T-helper 9 cell (primary cell): ENCODE results near the gene RAI2.
"Not testable (repeated sequence)": the region's sequence is repeated elsewhere in the genome, so short reads cannot be mapped to it uniquely, and the experiment has no call there.

Experiments used
- DNase-seq: peaks from one replicate; pipeline ENCODE4 v3.0.0-alpha.2; 2020

The RAI2 gene

DNA sequence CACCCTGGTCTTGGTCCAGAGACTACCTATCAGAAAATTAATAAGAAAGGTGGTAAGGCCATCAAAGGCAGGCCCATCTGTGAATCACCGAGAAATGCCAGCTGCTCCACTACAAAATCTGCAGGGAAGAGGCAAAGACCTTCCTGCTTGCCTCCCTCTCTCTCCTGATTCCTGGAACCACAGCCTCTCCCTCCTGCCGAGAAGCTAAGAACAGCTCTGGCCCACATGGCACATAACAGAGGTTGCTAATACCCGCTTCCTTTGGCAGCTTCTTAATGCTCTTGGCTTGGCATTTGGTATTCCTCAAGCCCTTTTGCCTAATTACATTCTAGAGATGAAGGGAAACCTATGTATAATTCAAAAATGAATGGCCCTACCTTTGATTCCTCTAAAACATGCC lies 32.9 kb downstream of the RAI2 start:
- DNase-seq: no peak

DNA sequence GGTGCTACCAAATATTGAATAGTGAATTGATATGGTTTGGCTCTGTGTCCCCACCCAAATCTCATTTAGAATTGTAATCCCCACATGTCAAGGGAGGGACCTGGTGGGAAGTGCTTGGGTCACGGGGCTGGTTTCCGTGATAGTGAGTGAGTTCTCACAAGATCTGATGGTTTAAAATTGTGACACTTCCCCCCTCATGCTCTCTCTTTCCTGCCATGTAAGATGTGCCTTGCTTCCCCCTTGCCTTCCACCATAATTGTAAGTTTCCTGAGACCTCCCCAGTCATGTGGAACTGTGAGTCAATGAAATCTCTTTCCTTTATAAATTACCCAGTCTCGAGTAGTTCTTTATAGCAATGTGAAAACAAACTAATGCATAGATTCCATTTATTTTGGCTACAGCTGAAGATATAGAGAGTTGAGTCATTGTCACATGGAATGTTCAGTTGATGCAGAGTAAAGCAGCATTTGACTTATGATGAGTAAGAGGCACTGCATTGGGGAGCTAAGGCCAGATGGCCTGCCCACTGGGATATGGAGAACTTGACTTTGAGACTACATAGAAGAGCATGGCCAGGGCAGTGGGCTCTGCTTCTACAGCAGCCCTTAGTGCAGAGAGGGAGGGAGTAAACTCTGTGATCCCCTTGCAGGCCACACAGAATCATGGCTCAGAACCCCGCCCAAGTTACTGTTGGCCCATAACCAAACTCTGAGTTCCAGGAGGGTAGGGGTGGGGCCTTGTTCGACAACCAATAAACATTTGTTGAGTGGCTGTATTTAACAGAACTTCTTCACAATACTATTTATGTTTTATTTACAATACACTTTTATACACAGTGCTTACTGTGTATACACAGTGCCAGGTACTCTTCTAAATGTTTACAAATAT lies 34.2 kb downstream of the RAI2 start:
- DNase-seq: no peak

DNA sequence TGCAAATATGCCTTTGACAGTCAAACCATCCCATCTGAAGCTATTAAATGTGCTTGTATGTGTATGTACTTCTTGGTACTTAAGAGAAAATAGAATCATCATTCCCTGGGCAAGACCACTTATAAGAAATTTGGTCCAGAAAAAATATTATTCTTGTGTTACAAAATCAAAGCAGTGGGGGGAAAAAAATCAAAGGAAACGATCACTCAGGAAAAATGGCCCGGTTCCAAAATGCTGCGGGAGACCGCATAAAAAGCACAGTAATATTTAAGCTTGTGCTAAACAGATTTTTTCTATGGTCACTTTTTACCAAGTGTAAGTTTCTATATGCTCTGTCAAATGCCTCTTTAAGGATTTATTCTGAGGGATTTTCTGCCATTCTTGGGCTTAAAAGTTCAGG lies 36.1 kb downstream of the RAI2 start:
- no peak for DNase-seq

DNA sequence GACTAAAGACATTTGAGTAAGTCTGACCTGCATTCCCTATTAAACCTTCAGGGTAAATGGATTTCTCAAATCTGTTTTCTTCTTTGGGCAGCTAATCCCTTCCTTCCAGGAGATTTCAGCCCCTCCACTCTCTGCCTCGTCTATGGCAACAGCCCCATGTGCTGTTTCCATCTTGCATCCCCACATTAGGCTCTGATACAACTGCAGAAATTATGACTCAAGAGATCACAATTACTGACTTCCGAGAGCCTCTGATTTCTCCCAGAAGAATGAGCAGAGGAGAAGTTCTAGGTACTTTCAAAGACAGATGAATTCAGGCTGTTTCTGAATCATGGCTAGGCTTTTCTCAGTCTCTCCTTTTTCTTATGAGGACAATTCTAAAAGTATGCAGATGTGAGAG lies 38.7 kb downstream of the RAI2 start:
- no peak for DNase-seq

DNA sequence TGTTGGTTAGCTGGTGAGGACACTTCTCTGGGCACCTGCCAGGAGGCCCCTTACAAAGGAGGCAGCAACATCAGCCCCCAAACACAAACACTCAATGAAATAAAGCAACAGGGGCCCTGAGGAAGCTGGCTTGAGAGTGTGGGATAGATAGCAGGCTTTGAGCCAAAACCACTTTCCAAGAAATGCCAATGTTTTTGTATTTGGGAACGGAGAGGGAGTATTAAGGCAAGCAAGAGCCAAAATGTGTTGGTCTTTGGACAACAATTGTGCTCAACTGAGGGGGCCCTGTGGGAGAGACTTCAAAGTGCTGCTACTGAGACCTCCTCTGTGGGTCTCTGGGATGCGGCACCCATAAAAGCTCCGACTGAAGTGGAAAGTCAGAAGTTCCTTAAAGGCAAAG lies 41.0 kb downstream of the RAI2 start:
- no peak for DNase-seq

DNA sequence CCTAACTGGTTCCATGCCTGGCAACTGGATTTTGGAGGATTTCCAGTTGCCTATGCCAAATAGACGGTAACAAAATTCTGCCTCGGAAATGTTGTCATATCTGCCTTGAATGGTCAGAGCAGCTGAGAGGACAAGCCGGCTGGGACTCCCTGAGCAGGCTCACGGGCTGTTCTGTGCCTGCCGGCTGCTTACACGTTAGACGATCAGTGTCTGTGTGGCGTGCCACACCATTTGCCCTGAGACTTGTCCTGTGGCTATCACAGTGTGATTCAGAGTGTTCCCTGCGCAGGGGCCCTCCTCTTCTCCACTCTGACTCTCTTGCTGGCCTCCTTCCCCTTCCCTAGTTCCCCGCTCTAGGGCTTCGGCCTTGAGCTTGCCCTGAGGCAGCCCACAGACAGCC lies 42.4 kb downstream of the RAI2 start:
- DNase-seq: no peak

DNA sequence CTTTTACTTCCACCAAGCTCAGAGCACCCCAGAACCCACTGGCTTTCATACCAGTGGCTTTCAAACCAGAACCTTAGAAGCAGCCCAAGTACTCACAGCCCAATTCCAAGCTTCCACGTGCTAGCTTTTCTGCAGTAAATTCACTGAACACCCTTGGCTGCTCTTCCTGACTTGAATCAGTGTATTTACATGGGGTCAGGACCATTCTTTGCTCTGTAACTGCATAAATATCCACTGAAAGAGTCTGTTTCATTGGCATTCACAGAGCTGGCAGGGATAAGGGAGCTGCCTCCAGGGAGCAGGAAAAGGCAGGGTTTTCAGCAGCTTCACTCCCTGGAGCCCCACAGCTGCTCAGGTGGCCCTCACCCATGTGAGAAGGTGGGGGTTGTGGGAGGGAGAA lies 43.8 kb downstream of the RAI2 start:
- DNase-seq: no peak

DNA sequence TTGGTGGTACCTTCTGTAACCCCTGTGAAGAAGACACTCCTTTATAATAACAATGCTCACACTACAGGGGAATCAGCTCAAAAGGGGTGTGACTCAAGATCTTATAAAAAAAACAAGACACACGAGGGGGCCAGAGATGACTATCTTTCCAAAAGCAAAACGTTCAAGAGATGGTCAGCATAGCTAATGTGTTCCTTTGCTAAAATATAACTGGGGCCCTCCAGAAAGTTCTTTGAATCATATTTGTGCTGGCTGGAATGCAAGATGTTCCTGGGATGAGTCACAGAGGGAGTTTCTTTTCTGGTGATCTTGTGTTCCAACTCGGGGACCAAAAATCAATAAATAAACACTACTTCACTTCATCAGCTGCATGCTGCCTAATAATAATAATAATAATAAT lies 46.5 kb downstream of the RAI2 start:
- DNase-seq: no peak

- DNase-seq: no peak
These were observed 47.0 kb downstream of the RAI2 start for GRCh38 chrX:17814059-17814458.

DNA sequence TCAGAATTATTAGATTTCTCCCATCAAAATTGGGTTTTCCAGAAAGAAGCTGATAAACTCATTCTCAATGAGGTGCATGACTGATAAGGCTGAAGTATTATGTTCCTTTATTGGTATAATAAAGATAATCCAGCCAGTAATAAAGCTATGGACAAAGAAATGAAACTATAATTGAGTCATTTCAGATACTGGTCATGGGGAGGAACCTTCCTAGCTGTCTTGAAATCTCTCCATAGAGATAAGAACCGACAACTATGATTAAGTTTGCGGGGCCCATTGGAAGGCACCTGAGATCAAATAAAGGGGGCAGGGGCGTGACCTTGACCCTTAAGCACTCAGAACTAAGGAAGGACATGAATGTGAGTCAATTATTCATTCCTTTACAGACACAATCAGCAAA lies 47.8 kb downstream of the RAI2 start:
- DNase-seq: no peak

GRCh38 chrX:17812763-17813162 lies 48.3 kb downstream of the RAI2 start:
- DNase-seq: no peak

DNA sequence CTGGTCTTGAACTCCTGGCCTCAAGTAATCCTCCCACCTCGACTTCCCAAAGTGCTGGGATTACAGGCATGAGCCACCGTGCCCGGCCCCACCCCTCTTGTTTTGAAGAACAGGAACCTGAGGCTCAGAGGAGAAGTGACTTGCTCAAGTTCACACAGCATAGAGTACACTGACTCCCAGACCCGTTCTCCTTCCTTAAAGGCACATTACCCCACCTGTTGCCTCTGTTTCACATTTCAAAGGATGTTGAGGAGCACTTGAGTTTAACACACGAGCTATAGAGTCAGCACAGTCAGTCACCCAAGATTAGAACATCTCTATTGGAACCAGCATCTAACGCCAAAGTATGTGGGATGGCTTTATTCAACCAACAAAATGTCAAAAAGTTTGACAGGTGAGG lies 51.1 kb downstream of the RAI2 start:
- no peak for DNase-seq

GRCh38 chrX:17809273-17809672 lies 51.8 kb downstream of the RAI2 start:
- DNase-seq: no peak

GRCh38 chrX:17805120-17805519 lies 56.0 kb downstream of the RAI2 start:
- no peak for DNase-seq

DNA sequence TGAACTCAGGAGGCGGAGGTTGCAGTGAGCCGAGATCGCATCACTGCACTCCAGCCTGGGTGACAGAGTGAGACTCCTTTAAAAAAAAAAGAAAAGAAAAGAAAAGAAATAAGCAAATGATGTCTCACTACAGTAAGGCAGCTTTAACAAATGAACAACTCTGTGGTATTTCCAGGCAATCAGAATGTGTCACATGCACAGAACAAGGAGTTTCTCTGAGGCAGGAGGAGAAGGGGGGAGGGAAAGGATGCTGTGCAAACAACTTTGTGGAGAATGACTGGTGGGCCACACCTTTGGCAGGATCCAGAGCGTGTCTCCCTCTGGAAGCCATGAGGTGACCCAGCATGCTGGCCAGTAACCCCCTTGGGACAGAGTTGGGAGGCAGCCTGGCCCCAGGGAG lies 57.6 kb downstream of the RAI2 start:
- DNase-seq: no peak

DNA sequence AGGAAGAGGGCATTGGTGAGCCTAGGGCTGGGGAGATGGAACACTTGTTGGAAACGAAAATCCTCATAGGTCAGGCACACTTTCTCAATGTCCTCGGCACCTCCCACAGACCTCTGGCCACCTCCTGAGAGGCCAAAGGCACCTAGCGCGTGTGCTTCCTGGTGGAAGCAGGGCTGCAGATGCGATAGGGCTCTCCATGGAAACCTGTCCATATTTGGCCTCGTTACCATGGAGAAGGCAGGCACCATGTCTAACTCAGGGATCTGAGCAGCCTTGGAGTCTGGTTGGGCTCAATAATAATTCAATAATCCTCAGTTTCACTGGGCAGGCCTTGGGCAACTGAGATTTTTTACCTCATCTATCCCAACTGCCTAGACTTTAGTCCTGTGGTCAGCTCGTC lies 58.3 kb downstream of the RAI2 start:
- no peak for DNase-seq

DNA sequence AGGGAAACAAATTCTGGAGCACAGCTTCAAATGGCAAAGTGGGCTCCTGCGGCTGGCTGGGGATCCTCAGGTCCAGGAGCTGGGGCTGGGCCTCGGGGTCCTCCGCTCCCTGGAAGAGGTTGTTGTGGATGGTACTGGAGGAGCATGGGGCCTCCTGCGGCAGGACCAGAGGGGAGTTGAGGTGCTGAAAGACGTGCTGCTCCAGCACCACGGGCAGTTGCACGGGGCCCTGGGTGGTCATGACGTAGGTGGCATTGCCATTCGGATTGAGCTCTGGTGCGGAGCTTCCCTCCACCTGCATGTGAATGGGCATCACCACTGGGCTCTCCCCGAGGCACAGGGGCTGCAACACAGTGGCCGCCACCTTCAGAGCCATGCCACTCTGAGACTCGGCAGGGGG lies 59.7 kb downstream of the RAI2 start:
- DNase-seq: no peak

DNA sequence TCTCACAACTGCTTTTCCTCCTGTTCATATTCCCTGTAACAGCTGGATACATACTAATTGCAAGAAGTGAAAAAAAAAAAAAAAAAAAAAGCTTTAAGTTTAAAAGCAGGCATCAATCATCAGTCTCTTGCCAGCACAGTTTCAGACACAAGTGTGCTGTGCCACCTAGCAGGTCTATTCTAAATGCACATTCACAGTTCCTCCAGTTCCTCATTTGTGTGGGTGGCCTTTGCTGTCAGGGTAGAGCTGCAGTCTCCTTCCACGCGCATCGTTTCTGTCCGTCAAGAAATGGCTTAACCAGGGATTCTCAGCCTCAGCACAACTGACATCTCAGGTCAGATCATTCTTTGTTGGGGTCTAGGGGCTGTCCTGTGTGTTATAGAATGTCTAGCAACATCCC lies 62.2 kb downstream of the RAI2 start:
- DNase-seq: no peak

DNA sequence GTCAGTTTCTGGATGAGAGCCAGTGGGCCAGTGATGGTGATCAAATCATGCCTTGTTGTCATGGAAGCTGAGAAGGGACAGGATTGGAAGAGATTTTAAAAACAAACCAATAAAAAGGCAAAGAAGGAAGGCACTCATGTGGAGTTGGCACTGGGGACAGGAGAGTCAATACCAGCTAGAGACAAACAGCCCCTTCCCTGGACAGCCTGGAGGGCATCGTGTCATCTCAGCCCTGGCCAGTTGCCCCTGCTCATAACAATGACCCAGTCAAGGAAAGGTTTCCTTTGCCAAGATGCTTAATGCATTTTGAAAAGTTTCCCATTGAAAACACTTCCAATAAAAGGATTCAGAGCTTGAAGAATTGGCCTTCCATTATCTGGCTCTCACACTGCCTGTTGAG lies 68.3 kb downstream of the RAI2 start:
- DNase-seq: no peak

DNA sequence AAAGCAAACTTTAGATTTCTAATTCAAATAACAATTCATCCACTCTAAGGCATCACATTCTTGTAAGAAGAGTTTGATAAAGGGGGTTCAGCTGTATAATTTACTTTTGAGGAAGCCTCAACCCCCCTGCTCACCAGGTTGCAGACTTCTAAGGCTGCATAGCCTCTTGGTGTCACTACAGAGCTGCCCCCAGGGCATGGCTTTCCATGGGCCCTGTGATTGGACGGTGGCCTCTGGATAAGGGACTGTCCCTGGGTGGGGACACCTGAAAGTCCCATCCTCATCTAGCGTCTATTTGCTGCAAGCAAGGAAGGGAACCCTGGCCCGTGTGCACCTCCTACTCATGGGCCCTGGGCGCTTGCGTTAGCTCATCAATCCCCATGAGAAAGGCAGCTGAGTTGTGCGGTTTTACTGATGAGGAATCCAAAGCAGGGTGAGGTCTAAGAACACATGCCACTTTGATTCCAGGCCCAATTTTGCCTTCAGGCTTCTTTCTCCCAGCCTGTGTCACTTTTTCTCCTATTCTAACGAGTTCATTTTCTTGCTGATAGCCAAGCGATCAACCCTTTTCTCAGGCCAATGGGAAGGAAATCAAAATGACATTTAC lies 72.0 kb downstream of the RAI2 start:
- no peak for DNase-seq

DNA sequence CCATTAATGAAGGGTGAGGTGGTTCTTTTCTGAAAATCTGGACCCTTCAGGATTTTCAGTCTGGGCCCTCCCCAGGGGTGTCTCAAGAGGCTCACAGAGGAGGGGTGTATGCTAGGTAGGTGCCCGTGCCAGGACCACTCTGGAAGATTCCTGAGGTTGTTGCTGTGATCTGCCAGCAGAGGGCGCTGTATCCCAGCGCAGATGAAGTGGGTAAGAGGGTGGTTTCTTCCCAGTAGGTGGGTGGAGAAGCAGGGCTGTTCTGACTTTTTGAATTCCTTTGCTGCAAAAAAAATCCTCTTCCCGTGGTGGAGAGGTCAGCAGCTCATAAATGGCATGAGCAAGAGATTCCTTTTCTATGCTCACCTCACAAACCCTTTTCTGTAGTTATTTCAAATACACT lies 72.7 kb downstream of the RAI2 start:
- peak; percentile 18 for DNase-seq

- DNase-seq: no peak
These were observed 73.5 kb downstream of the RAI2 start for GRCh38 chrX:17787557-17787956.

DNA sequence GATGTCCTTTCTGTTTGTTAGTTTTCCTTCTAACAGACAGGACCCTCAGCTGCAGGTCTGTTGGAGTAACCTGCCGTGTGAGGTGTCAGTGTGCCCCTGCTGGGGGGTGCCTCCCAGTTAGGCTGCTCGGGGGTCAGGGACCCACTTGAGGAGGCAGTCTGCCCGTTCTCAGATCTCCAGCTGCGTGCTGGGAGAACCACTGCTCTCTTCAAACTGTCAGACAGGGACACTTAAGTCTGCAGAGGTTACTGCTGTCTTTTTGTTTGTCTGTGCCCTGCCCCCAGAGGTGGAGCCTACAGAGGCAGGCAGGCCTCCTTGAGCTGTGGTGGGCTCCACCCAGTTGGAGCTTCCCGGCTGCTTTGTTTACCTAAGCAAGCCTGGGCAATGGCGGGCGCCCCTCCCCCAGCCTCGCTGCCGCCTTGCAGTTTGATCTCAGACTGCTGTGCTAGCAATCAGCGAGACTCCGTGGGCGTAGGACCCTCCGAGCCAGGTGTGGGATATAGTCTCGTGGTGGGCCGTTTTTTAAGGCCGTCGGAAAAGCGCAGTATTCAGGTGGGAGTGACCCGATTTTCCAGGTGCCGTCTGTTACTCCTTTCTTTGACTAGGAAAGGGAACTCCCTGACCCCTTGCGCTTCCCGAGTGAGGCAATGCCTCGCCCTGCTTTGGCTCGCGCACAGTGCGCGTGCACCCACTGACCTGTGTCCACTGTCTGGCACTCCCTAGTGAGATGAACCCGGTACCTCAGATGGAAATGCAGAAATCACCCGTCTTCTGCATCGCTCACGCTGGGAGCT lies 74.3 kb downstream of the RAI2 start:
- not testable (repeated sequence) for DNase-seq

- DNase-seq: no peak
These were observed 81.7 kb downstream of the RAI2 start for GRCh38 chrX:17779434-17779833.
